OCI-M2 (cell line): ENCODE data around the gene KIFC1.
"Not testable (repeated sequence)": the region's sequence is repeated elsewhere in the genome, so short reads cannot be mapped to it uniquely, and the experiment has no call there.

Experiments
- DNase-seq: peaks from one replicate; lab custom pipeline; 2025; ENCODE audit not compliant: unreplicated experiment; lab: John Stamatoyannopoulos, UW

Gene KIFC1, protein sequence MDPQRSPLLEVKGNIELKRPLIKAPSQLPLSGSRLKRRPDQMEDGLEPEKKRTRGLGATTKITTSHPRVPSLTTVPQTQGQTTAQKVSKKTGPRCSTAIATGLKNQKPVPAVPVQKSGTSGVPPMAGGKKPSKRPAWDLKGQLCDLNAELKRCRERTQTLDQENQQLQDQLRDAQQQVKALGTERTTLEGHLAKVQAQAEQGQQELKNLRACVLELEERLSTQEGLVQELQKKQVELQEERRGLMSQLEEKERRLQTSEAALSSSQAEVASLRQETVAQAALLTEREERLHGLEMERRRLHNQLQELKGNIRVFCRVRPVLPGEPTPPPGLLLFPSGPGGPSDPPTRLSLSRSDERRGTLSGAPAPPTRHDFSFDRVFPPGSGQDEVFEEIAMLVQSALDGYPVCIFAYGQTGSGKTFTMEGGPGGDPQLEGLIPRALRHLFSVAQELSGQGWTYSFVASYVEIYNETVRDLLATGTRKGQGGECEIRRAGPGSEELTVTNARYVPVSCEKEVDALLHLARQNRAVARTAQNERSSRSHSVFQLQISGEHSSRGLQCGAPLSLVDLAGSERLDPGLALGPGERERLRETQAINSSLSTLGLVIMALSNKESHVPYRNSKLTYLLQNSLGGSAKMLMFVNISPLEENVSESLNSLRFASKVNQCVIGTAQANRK

DNA sequence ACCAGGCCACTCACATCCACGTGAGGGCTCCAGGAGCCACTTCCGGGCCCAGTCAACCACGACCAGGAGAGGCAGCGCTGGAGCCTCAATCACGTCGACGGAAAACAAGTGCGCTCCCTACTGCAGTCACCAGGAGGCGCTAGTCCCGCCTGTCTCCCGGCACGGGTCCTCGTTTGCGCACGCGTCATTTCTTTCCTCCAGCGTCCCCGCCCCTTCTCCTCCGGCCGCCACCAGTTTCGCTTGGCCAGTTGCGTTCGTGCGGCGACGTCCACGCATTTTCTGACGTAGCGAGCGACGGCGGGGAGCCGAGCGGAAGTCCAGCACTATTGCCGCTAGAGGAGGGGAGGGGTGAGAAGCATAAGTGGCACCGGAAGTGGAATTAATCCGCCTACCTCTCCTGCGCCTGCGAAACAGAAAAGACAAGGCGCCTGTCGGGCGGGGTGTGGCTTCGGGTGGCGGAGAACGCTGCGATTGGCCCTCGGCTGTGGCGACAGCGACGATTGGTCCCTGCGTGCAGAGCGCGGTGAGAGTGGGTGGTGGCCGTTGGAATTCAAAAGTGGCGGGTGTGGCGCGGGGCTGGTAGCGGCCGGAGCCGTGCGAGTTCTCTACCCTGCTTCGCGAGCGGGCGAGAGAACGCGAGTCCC lies at the start of gene KIFC1:
KIFC1 (plus strand) TSS at position 546 of the 644 bp plus-strand sequence. CDS start 163 bp downstream, outside the sequence.
- DNase-seq: peak; percentile 98

DNA sequence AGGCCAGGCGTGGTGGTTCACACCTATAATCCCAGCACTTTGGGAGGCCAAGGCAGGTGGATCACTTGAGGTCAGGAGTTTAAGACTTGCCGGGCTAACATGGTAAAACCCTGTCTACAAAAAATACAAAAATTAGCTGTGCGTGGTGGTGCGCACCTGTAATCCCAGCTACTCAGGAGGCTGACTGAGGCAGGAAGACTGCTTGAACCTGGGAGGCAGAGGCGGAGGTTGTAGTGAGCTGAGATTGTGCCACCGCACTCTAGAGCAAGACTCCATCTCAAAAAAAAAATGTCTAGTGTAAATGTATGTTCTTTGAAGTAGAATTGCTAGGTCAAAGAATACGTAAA lies 48.0 kb upstream of the KIFC1 start:
- DNase-seq: not testable (repeated sequence)

DNA sequence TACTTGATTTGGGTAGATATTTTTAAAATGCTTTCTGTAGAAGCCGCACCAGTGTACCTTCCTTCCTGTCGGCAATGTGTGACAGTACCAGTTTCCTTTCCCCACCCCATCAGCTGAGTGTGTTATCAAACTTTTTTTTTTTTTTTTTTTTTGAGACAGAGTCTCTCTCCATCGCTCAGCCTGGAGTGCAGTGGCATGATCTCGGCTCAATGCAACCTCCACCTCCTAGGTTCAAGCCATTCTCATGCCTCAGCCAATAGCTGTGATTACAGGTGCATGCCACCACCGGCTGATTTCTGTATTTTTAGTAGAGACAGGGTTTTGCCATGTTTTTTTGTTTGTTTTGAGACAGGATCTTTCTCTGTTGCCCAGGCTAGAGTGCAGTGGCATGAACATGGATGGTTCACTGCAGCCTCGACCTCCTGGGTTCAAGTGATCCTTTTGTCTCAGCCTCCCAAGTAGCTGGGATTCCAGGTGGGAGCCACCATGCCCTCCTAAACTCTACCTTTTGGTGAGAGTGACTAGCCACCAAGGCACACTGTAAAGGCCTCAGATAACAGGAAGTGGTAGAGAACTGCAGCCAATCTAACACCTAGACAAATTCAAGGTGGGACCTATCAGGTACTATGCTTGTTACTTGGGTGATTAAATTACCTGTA lies 47.5 kb upstream of the KIFC1 start:
- no peak for DNase-seq

DNA sequence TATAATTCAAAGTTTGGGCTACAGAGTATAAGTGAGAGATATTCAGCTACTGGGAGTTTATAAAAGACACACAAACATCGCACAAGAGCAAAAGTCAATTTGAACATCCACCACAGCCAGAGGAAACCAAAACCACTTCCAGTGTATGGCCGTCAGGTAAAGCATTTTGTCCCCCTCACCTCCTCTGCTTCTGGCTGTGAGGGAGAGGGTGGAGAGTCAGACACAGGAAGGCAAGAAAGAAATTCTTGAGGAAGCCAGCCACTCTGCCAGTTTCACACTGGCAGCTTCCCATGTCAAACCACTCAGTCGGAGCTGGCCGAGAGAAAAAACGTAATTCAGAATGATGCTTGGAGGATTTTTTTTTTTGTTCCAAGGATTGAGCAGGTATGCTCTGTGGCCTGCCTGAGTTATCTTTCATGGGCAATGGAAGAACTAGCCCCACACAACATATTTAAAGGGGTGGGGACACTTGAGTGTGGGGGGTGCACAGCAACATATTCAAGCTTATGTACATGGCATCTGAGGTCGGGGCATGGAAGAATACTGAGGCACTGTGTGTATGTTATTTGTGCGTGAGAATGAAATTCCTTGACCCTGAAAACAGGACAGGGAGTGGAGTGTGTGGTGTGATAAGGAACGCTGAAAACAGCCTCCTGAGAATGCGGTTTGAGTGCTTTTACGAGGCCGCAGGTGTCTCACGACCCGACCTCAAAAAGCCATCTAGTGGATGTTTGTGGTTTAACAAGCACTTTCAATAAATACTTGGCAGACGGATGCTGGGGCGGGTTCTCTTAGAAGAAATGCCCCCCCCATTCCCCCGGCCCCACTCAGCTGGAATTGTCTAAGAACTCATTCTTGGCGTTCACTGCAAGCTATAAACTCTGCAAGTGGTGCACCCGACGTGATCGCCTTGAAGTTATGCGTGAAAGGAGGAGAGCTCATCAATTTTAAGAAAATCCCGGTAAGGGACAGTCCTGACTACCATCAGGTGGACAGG lies 46.6 kb upstream of the KIFC1 start:
- peak; percentile 48 for DNase-seq

DNA sequence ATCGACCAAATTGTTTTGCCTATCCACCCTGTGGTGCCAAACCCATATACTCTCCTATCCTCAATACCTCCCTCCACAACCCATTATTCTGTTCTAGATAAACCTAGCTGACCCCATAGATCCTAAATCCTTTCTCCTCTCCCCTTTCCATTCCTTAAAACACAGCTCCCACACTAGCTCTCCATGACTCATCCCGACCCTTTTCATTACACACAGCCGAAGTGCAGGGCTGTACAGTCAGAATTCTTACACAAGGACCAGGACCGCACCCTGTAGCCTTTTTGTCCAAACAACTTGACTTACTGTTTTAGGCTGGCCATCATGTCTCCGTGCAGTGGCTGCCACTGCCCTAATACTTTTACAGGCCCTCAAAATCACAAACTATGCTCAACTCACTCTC lies 44.7 kb upstream of the KIFC1 start:
- DNase-seq: not testable (repeated sequence)

DNA sequence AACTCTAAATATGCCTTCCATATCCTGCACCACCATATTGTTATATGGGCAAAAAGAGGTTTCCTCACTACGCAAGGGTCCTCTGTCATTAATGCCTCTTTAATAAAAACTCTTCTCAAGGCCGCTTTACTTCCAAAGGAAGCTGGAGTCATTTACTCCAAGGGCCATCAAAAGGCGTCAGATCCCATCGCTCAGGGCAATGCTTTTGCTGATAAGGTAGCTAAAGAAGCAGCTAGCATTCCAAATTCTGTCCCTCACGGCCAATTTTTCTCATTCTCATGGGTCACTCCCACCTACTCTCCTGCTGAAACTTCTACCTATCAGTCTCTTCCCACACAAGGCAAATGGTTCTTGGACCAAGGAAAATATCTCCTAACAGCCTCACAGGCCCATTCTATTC lies 43.8 kb upstream of the KIFC1 start:
- no peak for DNase-seq

DNA sequence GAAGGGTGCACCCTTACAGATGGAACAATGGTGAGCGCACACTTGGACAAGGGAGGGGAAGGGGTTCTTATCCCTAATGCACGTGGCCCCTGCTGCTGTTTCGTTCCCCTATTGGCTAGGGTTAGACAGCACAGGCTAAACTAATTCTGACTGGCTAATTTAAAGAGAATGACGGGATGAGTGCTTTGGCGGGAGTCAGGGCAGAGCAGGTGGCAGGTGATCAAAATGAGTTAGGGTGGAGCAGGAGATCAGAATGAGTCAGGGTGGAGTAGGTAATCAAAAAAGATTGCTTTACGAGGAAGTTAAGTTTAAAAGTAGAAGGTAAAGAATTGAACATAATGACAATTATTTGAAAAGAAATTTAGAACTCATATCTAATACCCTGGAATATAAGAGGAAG lies 35.8 kb upstream of the KIFC1 start:
- DNase-seq: not testable (repeated sequence)

DNA sequence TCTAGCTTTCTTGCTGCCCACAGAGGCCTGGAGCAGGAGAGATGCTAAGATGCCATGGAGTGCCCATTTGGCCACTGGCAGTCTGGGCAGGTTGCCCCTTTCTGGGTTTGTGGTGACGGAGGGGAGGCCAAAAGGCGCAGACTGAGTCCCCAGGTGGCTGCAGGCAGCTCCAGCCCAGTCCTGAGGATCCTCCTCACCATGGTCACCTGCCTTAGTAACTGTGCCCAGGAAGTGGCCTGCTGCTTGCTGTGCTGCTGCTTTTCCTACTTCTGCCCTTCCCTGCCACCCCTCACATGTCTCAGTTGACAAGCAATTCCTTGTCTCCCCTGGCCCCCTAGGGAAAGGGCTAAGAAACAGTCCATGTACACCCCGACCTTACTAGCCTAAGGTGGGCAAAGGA lies 35.3 kb upstream of the KIFC1 start:
- DNase-seq: no peak

DNA sequence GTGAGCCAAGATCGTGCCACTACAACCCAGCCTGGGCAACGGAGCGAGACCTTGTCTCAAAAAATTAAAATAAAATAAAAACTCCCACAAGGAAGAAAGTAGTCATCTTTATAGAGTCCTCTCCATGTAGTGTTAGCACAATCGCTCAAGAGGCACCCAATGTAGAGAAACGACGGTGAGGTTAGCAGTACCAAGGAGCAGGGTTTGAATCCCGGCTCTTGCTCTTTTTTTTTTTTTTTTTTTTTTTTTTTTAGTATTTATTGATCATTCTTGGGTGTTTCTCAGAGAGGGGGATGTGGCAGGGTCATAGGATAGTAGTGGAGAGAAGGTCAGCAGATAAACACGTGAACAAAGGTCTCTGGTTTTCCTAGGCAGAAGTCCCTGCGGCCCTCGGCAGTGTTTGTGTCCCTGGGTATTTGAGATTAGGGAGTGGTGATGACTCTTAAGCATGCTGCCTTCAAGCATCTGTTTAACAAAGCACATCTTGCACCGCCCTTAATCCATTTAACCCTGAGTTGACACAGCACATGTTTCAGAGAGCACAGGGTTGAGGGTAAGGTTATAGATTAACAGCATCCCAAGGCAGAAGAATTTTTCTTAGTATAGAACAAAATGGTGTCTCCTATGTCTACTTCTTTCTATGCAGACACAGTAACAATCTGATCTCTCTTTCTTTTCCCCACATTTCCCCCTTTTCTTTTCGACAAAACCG lies 34.3 kb upstream of the KIFC1 start:
- DNase-seq: not testable (repeated sequence)

DNA sequence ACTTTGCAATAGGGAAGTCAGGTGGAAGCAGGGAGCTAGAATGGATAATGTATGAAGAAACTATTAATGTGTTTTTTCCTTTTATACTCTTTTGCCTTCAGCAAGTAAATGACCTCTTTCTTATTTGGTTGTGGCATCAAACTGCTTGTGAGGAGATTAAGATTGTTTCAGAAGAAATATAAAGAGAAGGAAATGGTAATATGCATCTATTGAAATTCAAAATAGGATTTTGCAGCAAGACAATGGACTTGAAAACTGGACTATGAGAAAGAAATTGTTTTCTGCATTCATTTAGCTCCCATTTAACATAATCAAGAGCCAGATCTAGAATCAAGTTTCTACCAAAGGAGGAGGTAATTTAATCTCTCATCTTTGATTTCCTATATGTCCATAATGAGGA lies 32.3 kb upstream of the KIFC1 start:
- no peak for DNase-seq

DNA sequence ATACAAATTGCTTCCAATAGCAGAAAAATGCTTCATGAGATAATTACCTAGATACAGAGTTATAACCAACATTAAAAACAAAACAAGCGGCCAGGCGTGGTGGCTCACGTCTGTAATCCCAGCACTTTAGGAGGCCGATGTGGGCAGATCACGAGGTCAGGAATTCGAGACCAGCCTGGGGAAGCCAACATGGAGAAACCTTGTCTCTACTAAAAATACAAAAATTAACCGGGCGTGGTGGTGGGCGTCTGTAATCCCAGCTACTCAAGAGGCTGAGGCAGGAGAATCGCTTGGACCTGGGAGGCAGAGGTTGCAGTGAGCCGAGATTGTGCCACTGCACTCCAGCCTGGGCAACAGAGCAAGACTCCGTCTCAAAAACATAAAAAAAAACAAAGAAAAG lies 28.1 kb upstream of the KIFC1 start:
- not testable (repeated sequence) for DNase-seq

DNA sequence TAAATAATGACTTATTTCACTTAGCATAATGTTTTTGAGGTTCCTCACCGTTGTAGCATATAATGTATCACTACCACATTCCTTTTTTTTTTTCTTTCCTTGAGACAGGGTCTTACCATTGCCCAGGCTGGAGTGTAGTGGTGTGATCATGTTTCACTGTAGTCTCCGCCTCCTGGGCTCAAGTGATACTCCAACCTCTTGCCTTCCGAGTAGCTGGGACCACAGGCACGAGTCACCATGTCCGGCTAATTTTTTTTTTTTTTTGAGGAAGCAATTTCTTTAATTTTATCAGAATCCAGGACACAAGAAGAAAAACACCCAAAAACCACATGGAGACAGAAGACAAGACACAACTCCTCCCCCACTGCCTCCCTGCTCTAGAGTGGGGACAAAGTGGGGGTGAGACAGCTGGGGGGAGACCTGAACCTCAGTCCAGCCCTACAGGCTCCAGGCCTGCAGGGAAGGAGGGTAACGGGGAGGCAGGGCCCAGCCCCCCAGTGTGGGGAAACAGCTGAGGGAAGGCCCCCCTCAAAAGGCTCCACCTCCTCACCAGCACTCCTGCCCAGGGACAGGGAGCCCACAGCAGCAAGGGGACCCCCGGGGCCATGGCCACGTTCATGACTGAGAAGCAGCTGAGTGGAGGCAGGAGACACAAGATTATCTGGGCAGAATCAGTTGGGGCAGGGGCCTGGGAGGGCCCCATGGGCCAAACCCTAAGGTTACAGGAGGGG lies 27.0 kb upstream of the KIFC1 start:
- DNase-seq: peak; percentile 71

DNA sequence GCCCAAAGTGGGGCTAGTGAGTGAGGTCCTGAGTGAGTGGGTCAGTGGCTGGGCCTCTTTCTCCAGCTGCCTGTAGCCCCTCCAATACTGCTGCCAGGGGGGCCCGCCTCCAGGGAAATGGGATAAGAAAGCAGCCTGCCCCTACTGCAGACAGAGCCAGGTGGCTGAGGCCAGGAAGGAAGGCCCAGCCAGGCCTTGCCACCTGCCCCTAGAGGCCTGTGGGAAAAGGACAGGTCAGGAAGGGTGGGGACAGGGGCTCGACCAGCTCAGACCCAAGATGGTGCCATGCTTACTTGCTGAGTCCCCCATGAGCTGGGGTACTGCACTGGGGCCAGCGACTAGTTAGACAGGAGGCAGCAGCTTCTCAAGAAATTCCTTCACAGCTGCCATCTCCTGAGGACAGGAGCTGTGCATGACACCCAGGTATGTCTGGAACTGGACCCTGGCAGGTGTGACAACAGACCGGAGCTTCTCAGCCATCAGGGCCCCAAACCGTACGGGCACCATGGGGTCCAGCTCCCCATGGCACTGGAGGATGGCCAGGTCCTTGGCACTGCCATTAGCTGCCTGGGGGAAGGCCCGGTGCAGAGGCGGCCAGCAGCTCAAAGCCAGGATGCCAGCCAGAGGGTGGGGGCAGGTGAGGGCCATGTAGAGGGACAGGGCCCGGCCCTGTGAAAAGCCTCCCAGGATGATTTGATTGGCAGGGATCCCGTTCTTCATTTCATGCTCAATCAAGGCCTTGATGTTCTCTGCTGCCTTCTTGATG lies 26.2 kb upstream of the KIFC1 start:
- not testable (repeated sequence) for DNase-seq

DNA sequence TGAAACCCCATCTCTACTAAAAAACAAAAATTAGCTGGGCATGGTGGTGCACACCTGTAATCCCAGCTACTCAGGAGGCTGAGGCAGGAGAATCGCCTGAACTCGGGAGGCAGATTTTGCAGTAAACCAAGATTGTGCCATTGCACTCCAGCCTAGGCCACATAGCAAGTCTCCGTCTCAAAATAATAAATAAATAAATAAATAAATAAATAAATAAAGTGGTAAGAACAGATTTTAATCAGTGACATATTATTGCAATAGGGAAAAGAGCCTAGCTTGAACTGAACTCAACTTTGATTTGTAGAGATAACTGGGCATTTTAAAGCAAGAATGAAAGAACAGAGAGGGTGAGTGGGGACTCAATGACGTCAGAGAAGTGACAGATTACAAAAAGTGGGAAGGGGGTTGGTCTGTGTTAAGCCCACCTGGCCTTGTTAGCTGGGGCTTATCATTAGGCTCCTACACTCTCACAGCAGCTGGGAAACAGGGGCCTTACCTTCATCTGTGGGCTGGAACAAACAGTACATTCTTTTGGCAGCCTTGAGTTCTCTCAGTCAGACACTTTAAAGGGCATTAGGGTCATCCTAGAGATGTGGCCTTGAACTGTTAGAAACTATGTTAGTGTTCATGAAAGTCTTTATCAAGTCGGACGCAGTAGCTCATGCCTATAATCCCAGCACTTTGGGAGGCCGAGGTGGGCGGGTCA lies 24.5 kb upstream of the KIFC1 start:
- no peak for DNase-seq

DNA sequence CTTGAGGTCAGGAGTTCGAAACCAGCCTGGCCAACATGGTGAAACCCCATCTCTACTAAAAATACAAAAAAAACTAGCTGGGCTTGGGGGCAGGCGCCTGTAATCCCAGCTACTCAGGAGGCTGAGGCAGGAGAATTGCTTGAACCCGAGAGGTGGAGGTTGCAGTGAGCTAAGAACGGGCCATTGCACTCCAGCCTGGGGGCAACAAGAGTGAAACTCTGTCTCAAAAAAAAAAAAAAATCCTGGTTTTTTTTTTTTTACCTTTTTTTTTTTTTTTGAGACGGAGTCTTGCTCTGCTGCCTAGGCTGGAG lies 24.0 kb upstream of the KIFC1 start:
- DNase-seq: not testable (repeated sequence)

DNA sequence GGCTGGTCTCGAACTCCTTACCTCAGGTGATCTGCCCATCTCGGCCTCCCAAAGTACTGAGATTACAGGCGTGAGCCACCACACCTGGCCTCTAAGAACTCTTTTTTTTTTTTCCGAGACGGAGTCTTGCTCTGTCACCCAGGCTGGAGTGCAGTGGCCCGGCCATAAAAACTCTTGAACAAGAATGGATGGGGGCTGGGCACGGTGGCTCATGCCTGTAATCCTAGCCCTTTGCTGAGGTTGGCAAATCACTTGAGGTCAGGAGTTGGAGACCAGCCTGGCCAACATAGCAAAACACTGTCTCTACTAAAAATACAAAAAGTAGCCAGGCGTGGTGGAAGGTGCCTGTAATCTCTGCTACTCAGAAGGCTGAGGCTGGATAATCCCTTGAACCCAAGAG lies 19.7 kb upstream of the KIFC1 start:
- DNase-seq: not testable (repeated sequence)

DNA sequence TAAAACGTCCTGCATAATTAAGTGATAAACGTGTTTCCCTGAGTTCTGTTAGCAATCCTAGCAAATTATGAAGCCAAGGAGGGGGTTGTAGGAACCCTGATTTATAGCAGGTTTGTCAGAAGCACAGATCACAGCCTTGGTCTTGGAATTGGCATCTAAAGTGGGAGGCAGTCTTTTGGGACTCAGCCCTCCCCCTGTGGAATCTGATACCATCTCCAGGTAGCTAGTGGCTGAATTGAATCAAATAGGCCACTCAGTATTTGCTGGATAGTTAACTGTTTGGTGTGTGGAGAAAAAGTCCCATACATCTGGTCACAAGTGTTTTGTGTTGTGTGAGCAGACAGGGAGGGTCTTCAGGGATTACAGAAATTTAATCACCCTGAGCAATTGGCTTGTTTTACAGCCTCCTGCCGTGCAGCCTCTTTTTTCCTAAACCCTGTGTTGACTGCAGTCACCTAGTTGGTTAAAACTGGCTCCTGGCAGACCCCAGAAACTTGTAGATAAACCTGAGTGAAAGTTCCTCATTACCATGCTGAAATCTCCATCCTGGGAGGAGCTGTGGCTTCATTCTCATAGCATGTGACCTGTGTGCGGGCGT lies 19.0 kb upstream of the KIFC1 start:
- DNase-seq: no peak
